Activated T-cell treated with anti-CD3 and anti-CD28 coated beads for 24 hours (primary cell): ENCODE results near the gene STXBP3.

ENCODE experiments used
- DNase-seq: peaks from one replicate; pipeline ENCODE4 v3.0.0-alpha.2; 2020; ENCODE audit warnings: low read depth

Gene STXBP3

GRCh38 chr1:108799001-108799400 is 52.5 kb downstream of the STXBP3 start:
- no peak for DNase-seq

- no peak for DNase-seq
Measured at GRCh38 chr1:108801101-108801500, 54.6 kb downstream of the STXBP3 start.

GRCh38 chr1:108803548-108803947 is 57.1 kb downstream of the STXBP3 start:
- DNase-seq: no peak

- DNase-seq: no peak
Measured at GRCh38 chr1:108808438-108808837, 62.0 kb downstream of the STXBP3 start.

GRCh38 chr1:108811611-108812010 is 65.1 kb downstream of the STXBP3 start:
- no peak for DNase-seq

- no peak for DNase-seq
Measured at GRCh38 chr1:108813326-108813725, 66.9 kb downstream of the STXBP3 start.

GRCh38 chr1:108814343-108815125 is 68.1 kb downstream of the STXBP3 start:
- no peak for DNase-seq

GRCh38 chr1:108815566-108815965 is 69.1 kb downstream of the STXBP3 start:
- DNase-seq: no peak

GRCh38 chr1:108816049-108816893 is 69.8 kb downstream of the STXBP3 start:
- no peak for DNase-seq

- no peak for DNase-seq
Measured at GRCh38 chr1:108817016-108817415, 70.5 kb downstream of the STXBP3 start.

GRCh38 chr1:108817811-108818210 is 71.3 kb downstream of the STXBP3 start:
- no peak for DNase-seq

GRCh38 chr1:108819878-108820277 is 73.4 kb downstream of the STXBP3 start:
- DNase-seq: no peak

- DNase-seq: no peak
Measured at GRCh38 chr1:108823632-108824031, 77.2 kb downstream of the STXBP3 start.

GRCh38 chr1:108824051-108824450 is 77.6 kb downstream of the STXBP3 start:
- no peak for DNase-seq

GRCh38 chr1:108826081-108826635 is 79.7 kb downstream of the STXBP3 start:
- DNase-seq: no peak

- DNase-seq: peak; percentile 35
Measured at GRCh38 chr1:108828074-108828961, 81.8 kb downstream of the STXBP3 start.

- no peak for DNase-seq
Measured at GRCh38 chr1:108829498-108829916, 83.0 kb downstream of the STXBP3 start.

GRCh38 chr1:108830119-108831008 is 83.9 kb downstream of the STXBP3 start:
- DNase-seq: no peak

GRCh38 chr1:108831225-108831624 is 84.8 kb downstream of the STXBP3 start:
- DNase-seq: no peak

- no peak for DNase-seq
Measured at GRCh38 chr1:108832929-108833328, 86.5 kb downstream of the STXBP3 start.

GRCh38 chr1:108841703-108842102 is 95.2 kb downstream of the STXBP3 start:
- DNase-seq: no peak
